Breast epithelium (tissue), 4 donors: ENCODE measurements around the gene PTPN1. TPM values are rescaled to one million over a fixed set of nuclear protein-coding genes. Genes with fewer than 3 reads are reported as not detected.

Experiments used
- DNase-seq, 2 donors: peaks; one replicate each; pipeline ENCODE4 v3.0.0-alpha.2; 2019; ENCODE audit warnings: low spot score in 2 of 2
- H3K27ac ChIP-seq, 2 donors: fragments of 200-600 bp; sonication (generic) in 1 of 2; one replicate each; pipeline ENCODE4 v1.5.1; 2016 to 2019; ENCODE audit warnings: mild to moderate bottlenecking in 1 of 2
- H3K27me3 ChIP-seq, 2 donors: fragments of 200-600 bp; sonication (generic) in 1 of 2; one replicate each; pipeline versions ENCODE4 v1.5.1 to v1.6.0; 2017 to 2019; ENCODE audit warnings: control low read depth in 1 of 2, mild to moderate bottlenecking in 1 of 2
- H3K36me3 ChIP-seq: fragments of 200-600 bp; one replicate; pipeline ENCODE4 v1.5.1; 2019
- H3K4me1 ChIP-seq, 2 donors: fragments of 200-600 bp; sonication (generic); one replicate each; pipeline ENCODE4 v1.5.1; 2016 to 2019; ENCODE audit warnings: control low read depth in 1 of 2
- H3K4me3 ChIP-seq, 3 donors: fragments of 200-600 bp; sonication (generic); 1 replicate in 2 of 3; 2 replicates in 1 of 3; pipeline ENCODE4 v1.5.1; 2016 to 2019; ENCODE audit warnings: mild to moderate bottlenecking in 3 of 3, moderate library complexity in 2 of 3
- H3K9me3 ChIP-seq, 2 donors: fragments of 200-600 bp; sonication (generic) in 1 of 2; one replicate each; pipeline ENCODE4 v1.5.1; 2016 to 2019; ENCODE audit warnings: control low read depth in 1 of 2
- POLR2A ChIP-seq: fragments of 450-650 bp; IDR thresholded peaks from one replicate; pipeline ENCODE4 v1.6.1; 2016; ENCODE audit warnings: antibody characterized with exemption, mild to moderate bottlenecking, moderate library complexity
- POLR2AphosphoS5 ChIP-seq, 3 donors: sonication (generic); formaldehyde crosslinking; IDR thresholded peaks; one replicate each; pipeline ENCODE4 v1.6.1; 2017; ENCODE audit warnings: antibody characterized with exemption in 3 of 3
- intact Hi-C: fragments of 100-400 bp; cut with DNase I; formaldehyde crosslinking; loops from one replicate; pipeline ENCODE4 v1.15.1; 2023; ENCODE audit warnings: low total_unique reads
- total RNA-seq, 3 donors: library from RNA; depleted of rRNA; stranded (reverse); fragments of >200 nt; gene quantifications; one replicate each; pipeline ENCODE4 v1.1.0, GENCODE V29; 2016
- TF ChIP-seq, protein P1 (sequence below), 3 donors: fragments of 450-650 bp; IDR thresholded peaks; one replicate each; pipeline ENCODE4 v1.5.1; 2016 to 2017; ENCODE audit warnings: antibody characterized with exemption in 3 of 3, mild to moderate bottlenecking in 3 of 3, moderate library complexity in 3 of 3

The PTPN1 gene
- total RNA-seq, 3 donors from 2014 or later: 23.8 to 29.2 (median 28.5) TPM

DNA sequence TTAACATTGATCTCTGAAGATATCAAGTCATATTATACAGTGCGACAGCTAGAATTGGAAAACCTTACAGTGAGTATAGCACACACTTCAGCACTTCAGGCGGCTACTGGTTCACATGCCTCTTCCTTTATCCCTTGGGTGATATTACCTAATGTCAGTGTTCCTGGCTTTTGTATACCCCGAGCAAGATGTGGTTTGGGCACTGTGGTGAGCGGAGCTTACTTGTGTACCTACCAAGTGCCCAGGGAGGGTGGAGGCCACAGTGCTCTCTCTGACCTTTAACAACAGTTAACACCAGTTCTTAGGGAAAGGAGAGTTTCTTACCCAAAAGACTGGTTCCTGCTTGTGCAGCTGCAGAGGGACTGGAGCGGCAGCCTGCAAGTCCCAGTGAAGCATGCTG is 64.4 kb downstream of the PTPN1 start:
- no peaks in the 10 kb centered on the region for H3K27me3 ChIP-seq
- no peak overlapping the region for H3K27ac ChIP-seq
- intact Hi-C loops: no loop called here
- no peaks in the 10 kb centered on the region for H3K36me3 ChIP-seq
- TF ChIP-seq POLR2AphosphoS5 (IDR thresholded peaks at IDR 0.05) (no peak), POLR2A (no peak)
- TF ChIP-seq, protein P1, sequence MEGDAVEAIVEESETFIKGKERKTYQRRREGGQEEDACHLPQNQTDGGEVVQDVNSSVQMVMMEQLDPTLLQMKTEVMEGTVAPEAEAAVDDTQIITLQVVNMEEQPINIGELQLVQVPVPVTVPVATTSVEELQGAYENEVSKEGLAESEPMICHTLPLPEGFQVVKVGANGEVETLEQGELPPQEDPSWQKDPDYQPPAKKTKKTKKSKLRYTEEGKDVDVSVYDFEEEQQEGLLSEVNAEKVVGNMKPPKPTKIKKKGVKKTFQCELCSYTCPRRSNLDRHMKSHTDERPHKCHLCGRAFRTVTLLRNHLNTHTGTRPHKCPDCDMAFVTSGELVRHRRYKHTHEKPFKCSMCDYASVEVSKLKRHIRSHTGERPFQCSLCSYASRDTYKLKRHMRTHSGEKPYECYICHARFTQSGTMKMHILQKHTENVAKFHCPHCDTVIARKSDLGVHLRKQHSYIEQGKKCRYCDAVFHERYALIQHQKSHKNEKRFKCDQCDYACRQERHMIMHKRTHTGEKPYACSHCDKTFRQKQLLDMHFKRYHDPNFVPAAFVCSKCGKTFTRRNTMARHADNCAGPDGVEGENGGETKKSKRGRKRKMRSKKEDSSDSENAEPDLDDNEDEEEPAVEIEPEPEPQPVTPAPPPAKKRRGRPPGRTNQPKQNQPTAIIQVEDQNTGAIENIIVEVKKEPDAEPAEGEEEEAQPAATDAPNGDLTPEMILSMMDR (IDR thresholded peaks at IDR 0.05): no peak
- DNase-seq: no peak
- H3K9me3 ChIP-seq: no peaks in the 10 kb centered on the region
- H3K4me1 ChIP-seq: peaks cover 0 to 28% of the 10 kb centered on the region in 2 donors
- H3K4me3 ChIP-seq: no peak overlapping the region

DNA sequence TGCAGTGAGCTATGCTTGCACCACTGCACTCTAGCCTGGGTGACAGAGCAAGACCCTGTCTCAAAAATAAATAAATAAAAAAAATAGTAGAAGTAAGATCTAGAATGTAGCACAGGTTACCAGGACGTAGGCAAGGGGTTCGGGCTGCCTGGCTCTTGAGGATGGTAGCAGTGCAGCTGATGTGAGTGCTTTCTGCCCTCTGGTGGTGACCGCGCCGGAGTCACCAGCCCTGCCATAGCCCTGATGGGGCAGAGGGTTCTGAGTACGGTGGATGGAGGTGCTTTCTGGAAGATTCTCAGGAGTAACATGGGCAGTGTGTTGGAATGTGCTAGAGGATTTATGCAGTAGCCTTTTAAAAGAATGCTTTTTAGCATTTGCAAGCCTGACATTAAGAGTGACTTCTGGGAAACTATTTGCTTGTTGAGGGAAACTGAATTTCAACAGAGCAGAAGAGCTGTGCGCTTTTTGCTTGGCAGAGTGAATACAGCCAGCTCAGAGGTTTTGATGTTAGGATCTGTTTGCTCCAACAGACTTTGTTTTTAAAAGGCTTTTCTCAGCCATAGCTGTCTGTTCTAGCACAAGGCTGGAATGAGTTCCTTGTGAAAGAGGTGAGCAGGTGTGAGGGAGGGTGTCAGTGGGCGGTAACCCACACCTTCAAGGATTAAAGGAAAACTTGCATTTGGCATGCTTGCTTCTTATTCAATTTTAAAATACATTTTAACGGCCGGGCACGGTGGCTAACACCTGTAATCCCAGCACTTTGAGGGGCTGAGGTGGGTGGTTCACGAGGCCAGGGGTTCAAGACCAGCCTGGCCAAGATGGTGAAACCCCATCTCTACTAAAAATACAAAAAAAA is 65.9 kb downstream of the PTPN1 start:
- no peaks in the 10 kb centered on the region for H3K36me3 ChIP-seq

DNA sequence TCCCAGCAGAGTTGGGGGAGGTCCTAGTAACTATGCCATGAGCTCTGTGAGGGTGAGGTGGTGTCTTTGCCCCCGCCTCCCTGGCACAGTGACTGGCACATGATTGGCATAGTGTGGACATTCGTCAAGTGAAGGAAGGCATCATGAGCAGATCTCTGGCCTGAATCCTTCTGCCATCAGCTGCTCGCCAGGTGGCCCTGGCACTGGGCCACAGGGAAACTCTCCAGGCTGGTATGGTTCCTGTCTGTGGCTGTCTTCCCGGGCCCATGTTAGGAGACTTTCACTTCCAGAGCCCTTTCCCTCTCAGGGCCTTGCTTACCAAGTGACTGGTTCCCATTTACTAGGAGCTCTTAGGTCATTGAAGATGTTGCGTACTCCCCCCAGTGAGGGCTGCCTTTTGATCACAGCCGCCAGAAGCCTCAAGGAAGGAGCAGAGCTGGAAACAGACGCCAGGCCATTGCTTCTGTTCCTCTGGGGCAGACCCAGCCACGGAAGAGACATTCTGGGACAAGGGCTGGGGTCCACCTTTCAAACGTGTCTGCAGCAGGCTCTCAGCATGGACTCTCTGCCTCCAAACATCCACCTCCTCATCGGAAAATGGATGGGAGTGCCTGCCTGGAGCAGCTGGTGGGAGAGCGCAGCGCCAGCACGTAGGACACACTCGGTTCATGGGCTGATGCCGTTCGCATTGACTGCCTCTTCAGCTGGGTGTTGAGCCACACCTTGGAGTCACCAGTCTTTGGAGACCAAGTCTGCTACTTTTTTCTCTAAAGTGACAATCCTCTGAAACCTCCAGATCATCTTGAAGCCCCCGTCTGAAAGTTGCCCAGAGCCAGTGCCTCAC is 67.2 kb downstream of the PTPN1 start:
- Histone ChIP-seq H3K36me3 (no peaks in the 10 kb centered on the region), H3K4me1 (peaks cover 0 to 21% of the 10 kb centered on the region in 2 donors), H3K27ac (peak overlapping the region; percentile 54 to 63)

More for the DNA sequence above, 65.9 kb downstream of the PTPN1 start:
- DNase-seq: no peak
- no peak overlapping the region for H3K27ac ChIP-seq
- H3K4me1 ChIP-seq: peaks cover 0 to 28% of the 10 kb centered on the region in 2 donors
- no peaks in the 10 kb centered on the region for H3K9me3 ChIP-seq
- TF ChIP-seq, protein P1 (IDR thresholded peaks at IDR 0.05): peak in 2 of 3 donors; percentile 48 to 63
- no peak for TF ChIP-seq POLR2AphosphoS5 (IDR thresholded peaks at IDR 0.05)
- no peak for TF ChIP-seq POLR2A
- intact Hi-C loops: loop anchor here (5.0 kb wide), 1 partner anchor 389 kb away; no protein-coding TSS in a partner anchor
- no peak overlapping the region for H3K4me3 ChIP-seq
- H3K27me3 ChIP-seq: no peaks in the 10 kb centered on the region

DNA sequence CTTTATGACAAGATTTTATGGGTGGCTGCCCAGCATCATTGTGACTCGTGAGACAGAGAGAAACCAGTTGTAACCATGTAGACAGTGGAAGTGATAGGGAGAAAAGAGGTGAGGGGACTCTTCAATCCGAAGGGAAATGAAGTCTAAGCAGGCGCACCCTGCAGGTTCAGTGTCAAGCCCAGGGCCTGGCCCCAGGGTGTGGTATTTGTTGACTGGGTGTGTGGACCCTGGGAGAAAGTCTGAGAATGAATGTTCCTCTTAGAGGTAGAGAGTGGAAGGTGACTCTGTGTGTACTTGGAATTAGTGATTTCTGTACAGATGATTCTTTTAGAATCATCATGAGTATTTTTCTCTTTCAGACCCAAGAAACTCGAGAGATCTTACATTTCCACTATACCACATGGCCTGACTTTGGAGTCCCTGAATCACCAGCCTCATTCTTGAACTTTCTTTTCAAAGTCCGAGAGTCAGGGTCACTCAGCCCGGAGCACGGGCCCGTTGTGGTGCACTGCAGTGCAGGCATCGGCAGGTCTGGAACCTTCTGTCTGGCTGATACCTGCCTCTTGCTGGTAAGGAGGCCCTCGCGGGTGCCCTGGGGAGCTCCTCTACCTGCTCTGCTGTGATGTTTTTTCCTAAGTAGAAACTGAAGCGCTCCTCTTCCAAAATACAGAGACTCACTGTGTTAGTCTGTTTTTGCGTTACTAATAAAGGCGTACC is 68.0 kb downstream of the PTPN1 start:
- Histone ChIP-seq H3K36me3 (no peaks in the 10 kb centered on the region), H3K4me3 (no peak overlapping the region), H3K9me3 (no peaks in the 10 kb centered on the region), H3K27ac (peak overlapping the region; percentile 54 to 63), H3K27me3 (no peaks in the 10 kb centered on the region), H3K4me1 (peaks cover 0 to 13% of the 10 kb centered on the region in 2 donors)
- intact Hi-C loops: loop anchor here (5.0 kb wide), 1 partner anchor 391 kb away; no protein-coding TSS in a partner anchor
- TF ChIP-seq POLR2AphosphoS5 (IDR thresholded peaks at IDR 0.05): no peak
- no peak for DNase-seq

More for the DNA sequence above, 67.2 kb downstream of the PTPN1 start:
- TF ChIP-seq POLR2AphosphoS5 (IDR thresholded peaks at IDR 0.05): peak in 1 of 3 donors; percentile 55
- no peak for TF ChIP-seq POLR2A
- TF ChIP-seq, protein P1 (IDR thresholded peaks at IDR 0.05): no peak
- intact Hi-C loops: loop anchor here (5.0 kb wide), 1 partner anchor 390 kb away; no protein-coding TSS in a partner anchor
- Histone ChIP-seq H3K4me3 (no peak overlapping the region), H3K27me3 (no peaks in the 10 kb centered on the region), H3K9me3 (no peaks in the 10 kb centered on the region)
- DNase-seq: peak; percentile 81 to 88

DNA sequence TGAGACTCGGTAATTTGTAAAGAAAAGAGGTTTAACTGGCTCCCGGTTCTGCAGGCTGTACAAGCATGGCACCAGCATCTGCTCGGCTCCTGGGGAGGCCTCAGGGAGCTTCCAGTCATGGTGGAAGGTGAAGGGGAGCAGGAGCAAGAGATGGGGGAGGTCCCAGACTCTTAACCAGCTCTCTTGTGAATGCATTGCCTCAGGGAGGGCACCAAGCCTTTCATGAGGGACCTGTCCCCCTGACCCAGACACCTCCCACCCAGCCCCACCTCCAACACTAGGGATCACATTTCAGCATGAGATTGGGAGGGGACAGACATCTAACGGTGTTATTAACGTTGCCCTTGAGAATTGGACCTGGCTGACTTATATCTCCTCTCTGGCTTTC is 68.6 kb downstream of the PTPN1 start:
- Histone ChIP-seq H3K9me3 (no peaks in the 10 kb centered on the region), H3K4me3 (no peak overlapping the region), H3K4me1 (peaks cover 0 to 10% of the 10 kb centered on the region in 2 donors), H3K36me3 (no peaks in the 10 kb centered on the region), H3K27ac (no peak overlapping the region), H3K27me3 (no peaks in the 10 kb centered on the region)
- TF ChIP-seq POLR2AphosphoS5 (IDR thresholded peaks at IDR 0.05) (no peak), POLR2A (no peak)
- TF ChIP-seq, protein P1 (IDR thresholded peaks at IDR 0.05): no peak
- no peak for DNase-seq
- intact Hi-C loops: loop anchor here (5.0 kb wide), 1 partner anchor 391 kb away; no protein-coding TSS in a partner anchor
